K562 (cell line): ENCODE data around the gene PBX2. TPM values are rescaled to one million over a fixed set of nuclear protein-coding genes. Genes with fewer than 3 reads are reported as not detected.
A peak's percentile ranks its signal among the peaks of the same experiment; 100 is the strongest.

Experiments used
- CBX1 ChIP-seq: sonication (generic); IDR thresholded peaks from 2 replicates; pipeline ENCODE4 v1.6.1; 2016; ENCODE audit warnings: antibody characterized with exemption, low read depth, mild to moderate bottlenecking
- JUND ChIP-seq, 2 experiments: IDR thresholded peaks; 2 replicates in 1 of 2; 3 replicates in 1 of 2; pipeline ENCODE4 v1.6.1; 2011; ENCODE audit warnings: borderline replicate concordance in 2 of 2, low read depth in 2 of 2, low read length in 2 of 2, improper control_type of control experiment in 1 of 2, missing biosample characterization in 1 of 2, missing genetic modification characterization in 1 of 2, missing genetic modification reagents in 1 of 2
- MYBL2 ChIP-seq, 2 experiments: fragments of 450-650 bp in 1 of 2; sonication (generic) in 1 of 2; formaldehyde crosslinking in 1 of 2; IDR thresholded peaks; 2 replicates each; pipeline versions ENCODE4 v1.6.1 to v1.8.1; 2017 to 2022; ENCODE audit warnings: borderline replicate concordance in 1 of 2, inconsistent platforms in 1 of 2, low read depth in 1 of 2, mild to moderate bottlenecking in 1 of 2, missing genetic modification reagents in 1 of 2, moderate library complexity in 1 of 2
- NCOA4 ChIP-seq: fragments of 450-650 bp; IDR thresholded peaks from 2 replicates; pipeline ENCODE4 v1.6.1; 2018; ENCODE audit warnings: mild to moderate bottlenecking; ENCODE audit not compliant: partially characterized antibody
- POLR2A ChIP-seq: fragments of 450-650 bp; conservative IDR thresholded peaks from 2 replicates; pipeline ENCODE4 v1.6.1; 2016
- SMARCE1 ChIP-seq: fragments of 450-650 bp; IDR thresholded peaks from 2 replicates; pipeline ENCODE4 v1.7.1; 2016; ENCODE audit warnings: mild to moderate bottlenecking
- ZC3H8 ChIP-seq: fragments of 450-650 bp; IDR thresholded peaks from 2 replicates; pipeline ENCODE4 v1.6.1; 2017
- ZNF263 ChIP-seq: sonication (generic); formaldehyde crosslinking; IDR thresholded peaks from 2 replicates; pipeline ENCODE4 v1.8.0; 2022; ENCODE audit warnings: mild to moderate bottlenecking, missing genetic modification reagents, borderline replicate concordance
- ZNF707 ChIP-seq: fragments of 250-450 bp; sonication (Bioruptor Pico); conservative IDR thresholded peaks from 2 replicates; pipeline ENCODE4 v1.8.0; 2022; ENCODE audit warnings: inconsistent platforms, mild to moderate bottlenecking, moderate library complexity
- polyA plus RNA-seq, 8 experiments: library from polyadenylated mRNA; depleted of rRNA in 4 of 8; stranded (reverse) in 5 of 8; unstranded in 3 of 8; fragments of >200 nt; fragmentation: Nextera tagmentation in 2 of 8; fragmentation: Illumina TruSeq in 1 of 8; extraction: Ambion mirVana in 2 of 8; extraction: Trizol in 1 of 8; gene quantifications; 2 replicates each; pipeline versions ENCODE4 v1.2.1 to v1.2.3, GENCODE V29; 2011 to 2014; ENCODE audit warnings: inconsistent platforms in 1 of 8, missing spikeins in 1 of 8
- total RNA-seq, 7 experiments: library from RNA; depleted of rRNA in 6 of 7; stranded (reverse); fragments of >200 nt in 6 of 7; fragmentation: Illumina TruSeq in 2 of 7; extraction: Trizol in 2 of 7; gene quantifications; 2 replicates each; pipeline versions ENCODE4 v1.2.1 to v1.2.3, GENCODE V29; 2011 to 2021; ENCODE audit warnings: low replicate concordance in 1 of 7
- TF ChIP-seq, protein P1 (sequence below): fragments of 250-450 bp; sonication (Bioruptor Pico); IDR thresholded peaks from 2 replicates; pipeline ENCODE4 v1.5.0; 2020; ENCODE audit warnings: mild to moderate bottlenecking, borderline replicate concordance
- TF ChIP-seq, protein P2 (sequence below): fragments of 450-650 bp; formaldehyde crosslinking; IDR thresholded peaks from 2 replicates; pipeline ENCODE4 v1.4.0; 2020; ENCODE audit warnings: mild to moderate bottlenecking, moderate library complexity
- TF ChIP-seq, protein P3 (sequence below): fragments of 250-450 bp; sonication (Bioruptor Pico); IDR thresholded peaks from 2 replicates; pipeline ENCODE4 v1.4.0; 2020
- TF ChIP-seq, protein P4 (sequence below), 3 experiments: IDR thresholded peaks in 2 of 3; conservative IDR thresholded peaks in 1 of 3; 2 replicates each; pipeline ENCODE4 v1.5.1; 2011 to 2012; ENCODE audit warnings: low read length in 3 of 3, mild to moderate bottlenecking in 3 of 3, control low read depth in 2 of 3, improper control_type of control experiment in 1 of 3, inconsistent platforms in 1 of 3, low read depth in 1 of 3, mixed read lengths in 1 of 3, moderate library complexity in 1 of 3; ENCODE audit not compliant: insufficient read depth in 2 of 3
- TF ChIP-seq, protein P5 (sequence below): fragments of 250-450 bp; sonication (Bioruptor Pico); IDR thresholded peaks from 2 replicates; pipeline ENCODE4 v1.9.0; 2021; ENCODE audit warnings: mild to moderate bottlenecking, inconsistent platforms

Gene PBX2
- total and polyA plus RNA-seq, 9 of the 15 experiments (the other 6 are each of a cell fraction or from before 2014, with no cell fraction given) = 1.9 to 134 (median 62.5) TPM

DNA sequence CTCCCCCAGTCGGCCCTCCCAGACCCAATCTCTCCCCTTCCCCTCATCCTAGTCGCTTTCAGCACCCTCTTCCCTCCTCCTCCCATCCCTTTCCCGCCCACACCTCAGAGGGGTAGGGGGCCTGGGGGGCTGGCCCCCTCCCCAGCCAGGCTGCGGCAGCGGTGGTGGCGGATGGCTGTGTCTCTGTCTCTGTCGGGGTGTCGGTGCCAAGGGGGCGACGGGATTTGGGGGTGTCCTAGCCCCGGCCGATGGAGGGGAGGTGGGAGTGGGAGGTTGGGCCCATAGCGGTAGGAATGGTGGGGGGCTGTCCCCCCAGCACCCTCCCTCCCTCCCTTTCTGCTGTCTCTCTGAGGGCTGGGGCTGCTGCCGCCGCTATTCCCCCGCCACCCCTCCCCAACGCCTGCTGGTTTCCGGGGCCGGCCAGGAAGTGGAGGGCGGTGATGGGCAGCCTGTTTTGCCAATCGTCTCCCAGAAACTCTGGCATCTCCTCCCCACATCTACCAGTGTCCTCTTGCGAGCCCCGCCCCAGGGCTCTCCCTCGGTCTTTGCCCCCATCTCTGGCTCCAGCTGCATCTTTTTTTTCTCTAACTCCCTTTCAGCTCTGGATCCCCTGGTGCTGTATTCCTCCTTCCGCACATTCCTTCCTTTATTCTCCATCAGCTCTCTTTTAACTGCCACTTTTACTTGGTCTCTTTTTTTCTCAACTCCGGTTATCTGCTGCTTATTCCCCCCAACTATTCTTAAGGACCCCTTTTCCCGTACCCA, 14.1 kb downstream of the PBX2 start, which contains the start of gene AGPAT1 (continued):
- TF ChIP-seq, protein P1, sequence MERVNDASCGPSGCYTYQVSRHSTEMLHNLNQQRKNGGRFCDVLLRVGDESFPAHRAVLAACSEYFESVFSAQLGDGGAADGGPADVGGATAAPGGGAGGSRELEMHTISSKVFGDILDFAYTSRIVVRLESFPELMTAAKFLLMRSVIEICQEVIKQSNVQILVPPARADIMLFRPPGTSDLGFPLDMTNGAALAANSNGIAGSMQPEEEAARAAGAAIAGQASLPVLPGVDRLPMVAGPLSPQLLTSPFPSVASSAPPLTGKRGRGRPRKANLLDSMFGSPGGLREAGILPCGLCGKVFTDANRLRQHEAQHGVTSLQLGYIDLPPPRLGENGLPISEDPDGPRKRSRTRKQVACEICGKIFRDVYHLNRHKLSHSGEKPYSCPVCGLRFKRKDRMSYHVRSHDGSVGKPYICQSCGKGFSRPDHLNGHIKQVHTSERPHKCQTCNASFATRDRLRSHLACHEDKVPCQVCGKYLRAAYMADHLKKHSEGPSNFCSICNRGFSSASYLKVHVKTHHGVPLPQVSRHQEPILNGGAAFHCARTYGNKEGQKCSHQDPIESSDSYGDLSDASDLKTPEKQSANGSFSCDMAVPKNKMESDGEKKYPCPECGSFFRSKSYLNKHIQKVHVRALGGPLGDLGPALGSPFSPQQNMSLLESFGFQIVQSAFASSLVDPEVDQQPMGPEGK (CRISPR knock-in tag) = 0 out of 2 replicates have a peak, but pooled peaks have one; percentile 36
- TF ChIP-seq ZC3H8 = no peak; the same call in 1 of the 2 replicates
- TF ChIP-seq CBX1 = no peak
- TF ChIP-seq JUND (IDR thresholded peaks at IDR 0.05; ENCODE audit: borderline replicate concordance, low read depth, low read length) = 0 out of 2 replicates have a peak, but pooled peaks have one; percentile 22
- TF ChIP-seq JUND (tag; IDR thresholded peaks at IDR 0.05; ENCODE audit: borderline replicate concordance, low read depth, low read length) = peak; percentile 23; the same call in 1 of the 3 replicates
- peak; percentile 71 for TF ChIP-seq POLR2A
- peak; percentile 55; the same call in 1 of the 2 replicates for TF ChIP-seq SMARCE1
- 0 out of 2 replicates have a peak, but pooled peaks have one; percentile 17 for TF ChIP-seq ZNF707 (CRISPR knock-in tag)
- TF ChIP-seq, protein P2, sequence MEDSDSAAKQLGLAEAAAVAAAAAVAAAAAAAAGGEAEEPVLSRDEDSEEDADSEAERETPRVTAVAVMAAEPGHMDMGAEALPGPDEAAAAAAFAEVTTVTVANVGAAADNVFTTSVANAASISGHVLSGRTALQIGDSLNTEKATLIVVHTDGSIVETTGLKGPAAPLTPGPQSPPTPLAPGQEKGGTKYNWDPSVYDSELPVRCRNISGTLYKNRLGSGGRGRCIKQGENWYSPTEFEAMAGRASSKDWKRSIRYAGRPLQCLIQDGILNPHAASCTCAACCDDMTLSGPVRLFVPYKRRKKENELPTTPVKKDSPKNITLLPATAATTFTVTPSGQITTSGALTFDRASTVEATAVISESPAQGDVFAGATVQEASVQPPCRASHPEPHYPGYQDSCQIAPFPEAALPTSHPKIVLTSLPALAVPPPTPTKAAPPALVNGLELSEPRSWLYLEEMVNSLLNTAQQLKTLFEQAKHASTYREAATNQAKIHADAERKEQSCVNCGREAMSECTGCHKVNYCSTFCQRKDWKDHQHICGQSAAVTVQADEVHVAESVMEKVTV (CRISPR knock-in tag) = peak; percentile 28; the same call in 1 of the 2 replicates
- TF ChIP-seq NCOA4 = peak; percentile 73
- no peak for TF ChIP-seq MYBL2 (IDR thresholded peaks at IDR 0.05; ENCODE audit: low read depth)
- TF ChIP-seq MYBL2 (CRISPR knock-in tag; IDR thresholded peaks at IDR 0.05; ENCODE audit: borderline replicate concordance) = no peak
- TF ChIP-seq, protein P3, sequence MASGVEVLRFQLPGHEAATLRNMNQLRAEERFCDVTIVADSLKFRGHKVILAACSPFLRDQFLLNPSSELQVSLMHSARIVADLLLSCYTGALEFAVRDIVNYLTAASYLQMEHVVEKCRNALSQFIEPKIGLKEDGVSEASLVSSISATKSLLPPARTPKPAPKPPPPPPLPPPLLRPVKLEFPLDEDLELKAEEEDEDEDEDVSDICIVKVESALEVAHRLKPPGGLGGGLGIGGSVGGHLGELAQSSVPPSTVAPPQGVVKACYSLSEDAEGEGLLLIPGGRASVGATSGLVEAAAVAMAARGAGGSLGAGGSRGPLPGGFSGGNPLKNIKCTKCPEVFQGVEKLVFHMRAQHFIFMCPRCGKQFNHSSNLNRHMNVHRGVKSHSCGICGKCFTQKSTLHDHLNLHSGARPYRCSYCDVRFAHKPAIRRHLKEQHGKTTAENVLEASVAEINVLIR (CRISPR knock-in tag) = no peak
- peak; percentile 12; the same call in 1 of the 2 replicates for TF ChIP-seq ZNF263
- TF ChIP-seq, protein P4, sequence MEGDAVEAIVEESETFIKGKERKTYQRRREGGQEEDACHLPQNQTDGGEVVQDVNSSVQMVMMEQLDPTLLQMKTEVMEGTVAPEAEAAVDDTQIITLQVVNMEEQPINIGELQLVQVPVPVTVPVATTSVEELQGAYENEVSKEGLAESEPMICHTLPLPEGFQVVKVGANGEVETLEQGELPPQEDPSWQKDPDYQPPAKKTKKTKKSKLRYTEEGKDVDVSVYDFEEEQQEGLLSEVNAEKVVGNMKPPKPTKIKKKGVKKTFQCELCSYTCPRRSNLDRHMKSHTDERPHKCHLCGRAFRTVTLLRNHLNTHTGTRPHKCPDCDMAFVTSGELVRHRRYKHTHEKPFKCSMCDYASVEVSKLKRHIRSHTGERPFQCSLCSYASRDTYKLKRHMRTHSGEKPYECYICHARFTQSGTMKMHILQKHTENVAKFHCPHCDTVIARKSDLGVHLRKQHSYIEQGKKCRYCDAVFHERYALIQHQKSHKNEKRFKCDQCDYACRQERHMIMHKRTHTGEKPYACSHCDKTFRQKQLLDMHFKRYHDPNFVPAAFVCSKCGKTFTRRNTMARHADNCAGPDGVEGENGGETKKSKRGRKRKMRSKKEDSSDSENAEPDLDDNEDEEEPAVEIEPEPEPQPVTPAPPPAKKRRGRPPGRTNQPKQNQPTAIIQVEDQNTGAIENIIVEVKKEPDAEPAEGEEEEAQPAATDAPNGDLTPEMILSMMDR (IDR thresholded peaks at IDR 0.05 in 2 of 3, conservative IDR thresholded peaks at IDR 0.05 in 1 of 3; ENCODE audit: insufficient read depth in 2 of 3, low read depth in 1 of 3, low read length in 3 of 3) = no peak
- TF ChIP-seq, protein P5, sequence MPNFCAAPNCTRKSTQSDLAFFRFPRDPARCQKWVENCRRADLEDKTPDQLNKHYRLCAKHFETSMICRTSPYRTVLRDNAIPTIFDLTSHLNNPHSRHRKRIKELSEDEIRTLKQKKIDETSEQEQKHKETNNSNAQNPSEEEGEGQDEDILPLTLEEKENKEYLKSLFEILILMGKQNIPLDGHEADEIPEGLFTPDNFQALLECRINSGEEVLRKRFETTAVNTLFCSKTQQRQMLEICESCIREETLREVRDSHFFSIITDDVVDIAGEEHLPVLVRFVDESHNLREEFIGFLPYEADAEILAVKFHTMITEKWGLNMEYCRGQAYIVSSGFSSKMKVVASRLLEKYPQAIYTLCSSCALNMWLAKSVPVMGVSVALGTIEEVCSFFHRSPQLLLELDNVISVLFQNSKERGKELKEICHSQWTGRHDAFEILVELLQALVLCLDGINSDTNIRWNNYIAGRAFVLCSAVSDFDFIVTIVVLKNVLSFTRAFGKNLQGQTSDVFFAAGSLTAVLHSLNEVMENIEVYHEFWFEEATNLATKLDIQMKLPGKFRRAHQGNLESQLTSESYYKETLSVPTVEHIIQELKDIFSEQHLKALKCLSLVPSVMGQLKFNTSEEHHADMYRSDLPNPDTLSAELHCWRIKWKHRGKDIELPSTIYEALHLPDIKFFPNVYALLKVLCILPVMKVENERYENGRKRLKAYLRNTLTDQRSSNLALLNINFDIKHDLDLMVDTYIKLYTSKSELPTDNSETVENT (CRISPR knock-in tag) = 0 out of 2 replicates have a peak, but pooled peaks have one; percentile 50
